ENCODE data around the gene CEP192. TPM values are rescaled to one million over a fixed set of nuclear protein-coding genes. Genes with fewer than 3 reads are reported as not detected.

Gene CEP192
- total and polyA plus RNA-seq, 2 of the 13 experiments (the other 11 are each of a cell fraction or from before 2014, with no cell fraction given) = 15.3 to 24.7 TPM

- no peak for TF ChIP-seq ZNF329 (CRISPR knock-in tag; IDR thresholded peaks at IDR 0.05; ENCODE audit: low read depth)
- TF ChIP-seq ZNF777 (CRISPR knock-in tag; IDR thresholded peaks at IDR 0.05) = no peak
- no peak for TF ChIP-seq SETDB1 (CRISPR knock-in tag; IDR thresholded peaks at IDR 0.05; ENCODE audit: borderline replicate concordance)
- TF ChIP-seq RAD51 (IDR thresholded peaks at IDR 0.05; ENCODE audit: borderline replicate concordance) = no peak
- TF ChIP-seq NAIF1 (CRISPR knock-in tag; IDR thresholded peaks at IDR 0.05; ENCODE audit: borderline replicate concordance) = no peak
- ChIA-PET POLR2A (no interaction called here), CTCF (ENCODE audit: low intra/inter-chr PET ratio, low total read pairs) (no interaction called here)
- DNase-seq (ENCODE audit: low spot score) = no peak
- no peak overlapping the region for H3K4me2 ChIP-seq (ENCODE audit: low read depth, low read length)
- BruUV-seq (replicated peaks) = no TSS peak
- H4K20me1 ChIP-seq (ENCODE audit: insufficient read depth, low read length) = no peaks in the 10 kb centered on the region
- no peak for FAIRE-seq
- no peak overlapping the region for H2AFZ ChIP-seq (ENCODE audit: low read length)
- no peaks in the 10 kb centered on the region for H3K9me3 ChIP-seq (ENCODE audit: low read length)
- no peaks in the 10 kb centered on the region for H3K27me3 ChIP-seq (ENCODE audit: control insufficient read depth in 1 of 2, insufficient read depth in 2 of 2, low read length in 2 of 2)
- ATAC-seq = no peak
- in situ Hi-C loops (cut with HindIII; ENCODE audit: extremely low pct_ligation_motif_present, low pct_unique_long_range_greater_than_20kb) = loop anchor here (25.0 kb wide), 1 partner anchor 622 kb away; no protein-coding TSS in a partner anchor
- H3K36me3 ChIP-seq (replicated peaks in 1 of 2; ENCODE audit: control insufficient read depth in 1 of 2, insufficient read depth in 2 of 2, low read length in 2 of 2) = peaks cover 15 to 56% of the 10 kb centered on the region in 2 experiments
- no peak overlapping the region for H3K27ac ChIP-seq (ENCODE audit: extremely low read length, insufficient read depth, low read length)
- H3K79me2 ChIP-seq (ENCODE audit: insufficient read depth, low read length) = no peaks in the 10 kb centered on the region
- H3K9ac ChIP-seq (ENCODE audit: insufficient read depth, low read depth, low read length) = no peak overlapping the region
- intact Hi-C loops (cut with micrococcal nuclease; ENCODE audit: unreplicated experiment) = no loop called here
- WGBS (ENCODE audit: low lambda C conversion rate) = 97% methylated on average over 3 of the region's 4 CpGs
- H3K4me3 ChIP-seq (replicated peaks in 1 of 3; ENCODE audit: insufficient read depth in 1 of 3, low read depth in 2 of 3, low read length in 3 of 3) = no peak overlapping the region
- H3K4me1 ChIP-seq (ENCODE audit: insufficient read depth, low read length) = no peaks in the 10 kb centered on the region; the same call in 1 of the 2 replicates
Measured at GRCh38 chr18:13014818-13015217, 23.7 kb downstream of the CEP192 start.

DNA sequence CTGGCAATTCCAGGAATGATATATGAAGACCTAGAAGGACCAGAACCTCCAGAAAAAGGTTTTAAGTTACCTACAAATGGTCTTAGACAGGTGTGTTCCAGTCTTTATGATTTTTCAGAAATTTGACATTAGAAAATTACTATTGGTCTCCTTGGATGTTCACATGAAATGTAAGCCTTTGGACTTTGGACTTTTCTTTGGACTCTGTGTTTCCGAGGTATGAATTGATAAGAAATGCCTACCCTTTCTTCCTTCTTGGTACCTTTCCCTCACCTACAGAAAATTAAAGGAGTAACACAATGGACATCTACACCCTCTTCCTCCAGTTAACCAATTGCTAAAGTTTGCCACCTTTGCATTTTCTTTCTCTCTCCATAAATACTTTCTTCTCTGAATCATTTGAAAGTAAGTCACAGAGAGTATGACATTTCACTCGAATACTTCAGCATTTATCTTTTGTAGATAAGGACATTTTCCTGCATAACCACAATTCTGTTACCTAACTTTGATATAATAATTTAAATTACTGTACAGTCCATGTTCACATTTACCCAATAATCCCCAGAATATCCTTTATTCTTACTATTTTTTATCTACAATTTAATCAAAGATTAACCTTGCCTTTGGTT, 26.2 kb downstream of the CEP192 start:
- Histone ChIP-seq H3K27ac (ENCODE audit: extremely low read length, insufficient read depth, low read length) (no peak overlapping the region), H3K4me3 (replicated peaks in 1 of 3; ENCODE audit: insufficient read depth in 1 of 3, low read depth in 2 of 3, low read length in 3 of 3) (no peak overlapping the region), H3K4me2 (ENCODE audit: low read depth, low read length) (no peak overlapping the region), H3K79me2 (ENCODE audit: insufficient read depth, low read length) (no peaks in the 10 kb centered on the region), H2AFZ (ENCODE audit: low read length) (no peak overlapping the region), H4K20me1 (ENCODE audit: insufficient read depth, low read length) (no peaks in the 10 kb centered on the region), H3K27me3 (ENCODE audit: control insufficient read depth in 1 of 2, insufficient read depth in 2 of 2, low read length in 2 of 2) (no peaks in the 10 kb centered on the region), H3K36me3 (replicated peaks in 1 of 2; ENCODE audit: control insufficient read depth in 1 of 2, insufficient read depth in 2 of 2, low read length in 2 of 2) (peaks cover 13 to 61% of the 10 kb centered on the region in 2 experiments), H3K4me1 (ENCODE audit: insufficient read depth, low read length) (no peaks in the 10 kb centered on the region; the same call in 1 of the 2 replicates), H3K9me3 (ENCODE audit: low read length) (no peaks in the 10 kb centered on the region), H3K9ac (ENCODE audit: insufficient read depth, low read depth, low read length) (no peak overlapping the region)
- ChIA-PET POLR2A (no interaction called here), CTCF (ENCODE audit: low intra/inter-chr PET ratio, low total read pairs) (no interaction called here)
- in situ Hi-C loops (cut with HindIII; ENCODE audit: extremely low pct_ligation_motif_present, low pct_unique_long_range_greater_than_20kb) = loop anchor here (25.0 kb wide), 1 partner anchor 620 kb away; no protein-coding TSS in a partner anchor
- intact Hi-C loops (cut with micrococcal nuclease; ENCODE audit: unreplicated experiment) = no loop called here
- no peak for DNase-seq (ENCODE audit: low spot score)
- no TSS peak for BruUV-seq (replicated peaks)
- no peak for FAIRE-seq
- ATAC-seq = no peak
- 87% methylated on average over 2 of the region's 2 CpGs for WGBS (ENCODE audit: low lambda C conversion rate)
- TF ChIP-seq ZNF362 (CRISPR knock-in tag; IDR thresholded peaks at IDR 0.05; ENCODE audit: borderline replicate concordance) = no peak
- TF ChIP-seq DR1 (CRISPR knock-in tag; IDR thresholded peaks at IDR 0.05) = no peak
- TF ChIP-seq NR3C1 (CRISPR knock-in tag; IDR thresholded peaks at IDR 0.05) = no peak
- TF ChIP-seq HNRNPUL1 (IDR thresholded peaks at IDR 0.05; ENCODE audit: low read depth, low read length) = no peak
- no peak for TF ChIP-seq NKX3-1 (CRISPR knock-in tag; IDR thresholded peaks at IDR 0.05)

Data from HepG2 (cell line).